PC-9 (cell line): ENCODE results near the gene HSDL1.

Experiments used
- CTCF ChIP-seq: fragments of 200-600 bp; sonication (generic); conservative IDR thresholded peaks from 2 replicates; pipeline ENCODE4 v1.6.1; 2017; ENCODE audit warnings: mixed run types, antibody characterized with exemption, mild to moderate bottlenecking, moderate library complexity
- EZH2 ChIP-seq: fragments of 200-600 bp; sonication (generic); IDR thresholded peaks from 2 replicates; pipeline ENCODE4 v1.8.0; 2017; ENCODE audit warnings: antibody characterized with exemption, low read depth

- no peak for TF ChIP-seq CTCF
- no peak for TF ChIP-seq EZH2
Observed at GRCh38 chr16:84165746-84166145, 20.8 kb upstream of the HSDL1 start.
